ENCODE data around the gene MFSD1.

MFSD1 gene, protein sequence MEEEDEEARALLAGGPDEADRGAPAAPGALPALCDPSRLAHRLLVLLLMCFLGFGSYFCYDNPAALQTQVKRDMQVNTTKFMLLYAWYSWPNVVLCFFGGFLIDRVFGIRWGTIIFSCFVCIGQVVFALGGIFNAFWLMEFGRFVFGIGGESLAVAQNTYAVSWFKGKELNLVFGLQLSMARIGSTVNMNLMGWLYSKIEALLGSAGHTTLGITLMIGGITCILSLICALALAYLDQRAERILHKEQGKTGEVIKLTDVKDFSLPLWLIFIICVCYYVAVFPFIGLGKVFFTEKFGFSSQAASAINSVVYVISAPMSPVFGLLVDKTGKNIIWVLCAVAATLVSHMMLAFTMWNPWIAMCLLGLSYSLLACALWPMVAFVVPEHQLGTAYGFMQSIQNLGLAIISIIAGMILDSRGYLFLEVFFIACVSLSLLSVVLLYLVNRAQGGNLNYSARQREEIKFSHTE

GRCh38 chr3:158801696-158802408 lies at the start of gene MFSD1:
MFSD1 (plus strand) TSS chr3:158802054; CDS start chr3:158802153, 99 bp downstream.
- peak; percentile 90 for DNase-seq
- peak; percentile 95 for ATAC-seq

GRCh38 chr3:158753854-158754253 lies 48.0 kb upstream of the MFSD1 start:
- DNase-seq = no peak
- ATAC-seq = no peak

GRCh38 chr3:158755421-158755820 lies 46.4 kb upstream of the MFSD1 start:
- ATAC-seq = no peak
- no peak for DNase-seq

DNA sequence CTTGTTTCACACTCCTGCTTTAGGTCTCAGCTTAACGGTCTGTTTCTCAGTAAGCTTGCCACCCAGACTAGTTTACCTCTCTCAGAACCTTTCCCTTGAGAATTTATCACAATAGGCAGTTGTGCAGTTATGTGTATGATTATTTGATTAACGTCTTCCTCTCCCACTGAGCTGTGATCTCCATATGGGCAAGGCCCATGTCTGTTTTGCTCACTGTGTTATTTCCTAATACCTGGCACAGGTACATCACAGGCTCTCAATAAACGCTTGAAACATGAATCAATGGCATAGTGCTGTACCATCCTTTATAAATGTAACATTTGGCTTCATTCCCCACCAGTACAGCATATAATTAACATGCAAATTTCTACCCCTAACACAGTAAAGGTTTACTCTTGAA lies 40.5 kb upstream of the MFSD1 start:
- no peak for ATAC-seq
- no peak for DNase-seq

DNA sequence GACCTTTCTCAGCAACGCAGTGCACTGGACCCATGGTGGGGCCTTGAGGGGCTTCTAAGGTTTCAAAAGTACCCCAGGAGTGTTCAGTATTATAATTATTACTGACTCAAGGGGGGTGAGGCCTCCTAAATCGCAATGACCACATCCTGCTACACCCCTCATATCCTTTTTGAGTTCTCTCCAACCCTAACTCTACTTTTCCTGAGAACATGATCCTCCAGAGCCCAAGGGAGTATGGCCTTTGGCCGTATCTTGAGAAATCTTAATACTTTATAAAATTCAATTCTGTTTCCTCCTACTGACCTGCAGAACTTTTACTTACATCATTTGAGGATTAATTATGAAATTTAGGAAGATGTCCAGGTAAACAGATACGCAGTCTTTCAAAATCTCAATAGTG lies 39.2 kb upstream of the MFSD1 start:
- DNase-seq (no peak), ATAC-seq (no peak)

DNA sequence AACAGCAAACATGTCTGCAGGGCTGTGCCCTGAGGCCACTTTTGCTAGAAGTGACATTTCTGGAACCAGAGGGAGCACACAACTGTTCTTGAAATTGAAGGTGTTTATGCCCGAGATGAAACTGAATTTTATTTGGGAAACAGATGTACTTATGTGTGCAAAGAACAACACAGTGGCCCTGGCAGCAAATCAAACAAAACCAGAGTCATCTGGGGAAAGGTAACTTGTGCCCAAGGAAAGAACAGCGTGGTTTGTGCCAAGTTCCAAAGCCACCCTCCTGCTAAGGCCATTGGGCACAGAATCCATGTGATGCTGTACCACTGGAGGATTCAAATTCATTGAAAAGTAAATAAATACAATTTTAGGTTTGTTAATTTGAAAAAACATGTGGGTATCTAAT lies 38.4 kb upstream of the MFSD1 start:
- DNase-seq = no peak

DNA sequence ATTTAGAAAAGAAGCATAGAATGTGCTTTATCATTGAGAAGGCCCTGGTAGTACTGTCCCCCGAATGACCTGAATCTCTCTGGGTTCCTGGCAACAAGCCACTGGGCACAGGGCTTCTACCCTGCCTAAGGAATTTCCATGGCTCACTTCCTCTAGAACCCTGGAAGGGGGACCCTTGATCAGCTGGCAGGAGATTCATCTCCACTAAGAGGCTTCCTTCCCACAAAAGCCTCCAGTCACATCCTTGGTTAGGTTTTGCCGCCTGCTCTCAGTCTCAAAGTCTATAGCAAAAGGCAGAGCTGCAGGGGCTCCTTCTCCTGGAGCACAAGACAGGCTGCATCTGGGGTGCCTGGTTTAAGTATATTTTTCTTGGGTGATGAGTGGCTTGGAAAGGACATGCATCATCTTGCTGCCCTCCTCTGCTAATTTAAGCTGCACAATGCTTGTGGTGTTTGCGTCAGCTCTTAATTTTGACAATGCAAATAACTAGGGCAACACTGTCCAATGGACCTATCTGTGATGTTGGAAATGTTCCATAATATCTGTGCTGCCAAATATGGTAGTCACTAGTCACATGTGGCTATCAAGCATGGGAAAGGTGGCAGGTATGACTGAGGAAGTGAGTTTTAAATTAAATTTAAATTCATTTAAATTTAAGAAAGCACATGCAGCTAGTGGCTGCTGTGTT lies 36.2 kb upstream of the MFSD1 start:
- ATAC-seq (no peak), DNase-seq (no peak)

More for the DNA sequence above, 38.4 kb upstream of the MFSD1 start:
- no peak for ATAC-seq

GRCh38 chr3:158766364-158766763 lies 35.5 kb upstream of the MFSD1 start:
- DNase-seq (no peak), ATAC-seq (no peak)

DNA sequence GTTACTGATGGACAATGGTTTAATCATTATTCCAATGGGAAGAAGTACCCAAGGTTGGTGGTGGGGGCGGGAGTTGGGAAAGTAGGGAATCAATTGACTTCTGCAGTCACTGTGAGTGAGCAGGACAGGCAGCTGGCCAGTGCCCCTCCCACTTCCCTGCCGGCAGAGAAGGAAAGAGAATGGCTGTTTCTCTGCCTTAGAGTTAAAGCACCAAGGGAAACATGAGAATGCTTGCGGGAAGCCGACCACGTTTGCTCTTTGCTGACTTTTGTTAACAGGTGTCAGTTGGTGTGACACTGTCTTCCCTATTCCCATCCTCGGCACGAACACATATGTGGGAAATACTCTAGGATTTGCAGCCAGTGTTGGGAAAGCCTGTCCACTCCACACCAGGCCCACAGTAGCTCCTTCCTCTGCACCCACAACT lies 33.5 kb upstream of the MFSD1 start:
- ATAC-seq (no peak), DNase-seq (no peak)

DNA sequence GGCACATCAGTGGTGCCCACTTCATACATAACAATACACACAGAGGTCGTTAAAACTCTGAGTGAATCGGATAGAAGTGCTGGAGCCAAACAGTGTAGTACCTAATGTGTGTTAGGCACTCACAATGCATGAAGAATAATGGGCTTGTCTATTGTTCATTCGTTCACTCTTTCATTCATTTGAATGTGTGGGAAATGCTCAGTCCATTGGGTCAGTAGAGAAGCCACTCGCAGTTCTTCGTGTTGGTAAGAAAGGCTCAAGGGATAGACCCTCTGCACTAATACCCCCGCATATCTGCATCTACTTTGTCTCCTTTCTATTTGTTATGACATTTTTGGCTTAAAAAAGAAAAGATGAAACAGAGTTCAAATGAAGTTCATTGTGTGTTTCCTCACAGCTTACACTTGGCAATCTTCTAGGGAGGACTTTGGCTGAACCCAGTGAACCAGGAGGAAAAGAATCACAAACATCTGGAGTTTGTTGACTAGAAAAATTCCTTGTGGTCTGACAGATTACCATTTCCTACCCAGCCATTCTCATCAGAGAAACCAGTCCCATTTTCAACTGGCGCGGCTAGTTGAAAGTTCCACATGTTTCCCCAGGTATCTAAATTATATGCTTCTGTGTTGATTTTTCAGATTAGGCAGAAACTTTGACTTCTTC lies 32.8 kb upstream of the MFSD1 start:
- no peak for DNase-seq
- no peak for ATAC-seq

- DNase-seq (no peak), ATAC-seq (no peak)
These were observed 32.3 kb upstream of the MFSD1 start for GRCh38 chr3:158769549-158769948.

- ATAC-seq (no peak), DNase-seq (no peak)
These were observed 31.7 kb upstream of the MFSD1 start for GRCh38 chr3:158769952-158770740.

GRCh38 chr3:158770741-158771350 lies 31.0 kb upstream of the MFSD1 start:
- ATAC-seq = no peak
- no peak for DNase-seq

GRCh38 chr3:158771577-158771976 lies 30.3 kb upstream of the MFSD1 start:
- DNase-seq = no peak
- ATAC-seq = no peak

DNA sequence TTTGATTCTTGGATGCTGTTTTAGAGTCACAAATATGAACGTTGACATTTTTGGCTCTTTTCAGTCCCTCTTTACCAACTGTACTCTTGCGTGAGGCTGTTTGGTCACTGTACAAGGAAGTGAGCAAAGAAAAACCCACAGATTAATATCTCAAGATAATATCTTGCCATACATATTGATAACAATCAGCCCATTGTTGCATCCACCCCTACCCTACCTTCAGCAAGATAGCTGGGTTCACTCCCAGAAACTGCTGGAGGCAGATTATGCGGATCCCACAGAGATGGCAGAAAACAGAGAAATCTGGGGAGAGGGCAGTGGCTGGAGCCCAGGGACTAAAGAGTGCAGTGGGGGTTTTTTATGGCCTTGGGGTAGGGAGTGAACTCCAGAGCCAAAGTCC lies 29.9 kb upstream of the MFSD1 start:
- ATAC-seq = no peak
- DNase-seq = no peak

GRCh38 chr3:158773166-158773565 lies 28.7 kb upstream of the MFSD1 start:
- DNase-seq = no peak
- no peak for ATAC-seq

DNA sequence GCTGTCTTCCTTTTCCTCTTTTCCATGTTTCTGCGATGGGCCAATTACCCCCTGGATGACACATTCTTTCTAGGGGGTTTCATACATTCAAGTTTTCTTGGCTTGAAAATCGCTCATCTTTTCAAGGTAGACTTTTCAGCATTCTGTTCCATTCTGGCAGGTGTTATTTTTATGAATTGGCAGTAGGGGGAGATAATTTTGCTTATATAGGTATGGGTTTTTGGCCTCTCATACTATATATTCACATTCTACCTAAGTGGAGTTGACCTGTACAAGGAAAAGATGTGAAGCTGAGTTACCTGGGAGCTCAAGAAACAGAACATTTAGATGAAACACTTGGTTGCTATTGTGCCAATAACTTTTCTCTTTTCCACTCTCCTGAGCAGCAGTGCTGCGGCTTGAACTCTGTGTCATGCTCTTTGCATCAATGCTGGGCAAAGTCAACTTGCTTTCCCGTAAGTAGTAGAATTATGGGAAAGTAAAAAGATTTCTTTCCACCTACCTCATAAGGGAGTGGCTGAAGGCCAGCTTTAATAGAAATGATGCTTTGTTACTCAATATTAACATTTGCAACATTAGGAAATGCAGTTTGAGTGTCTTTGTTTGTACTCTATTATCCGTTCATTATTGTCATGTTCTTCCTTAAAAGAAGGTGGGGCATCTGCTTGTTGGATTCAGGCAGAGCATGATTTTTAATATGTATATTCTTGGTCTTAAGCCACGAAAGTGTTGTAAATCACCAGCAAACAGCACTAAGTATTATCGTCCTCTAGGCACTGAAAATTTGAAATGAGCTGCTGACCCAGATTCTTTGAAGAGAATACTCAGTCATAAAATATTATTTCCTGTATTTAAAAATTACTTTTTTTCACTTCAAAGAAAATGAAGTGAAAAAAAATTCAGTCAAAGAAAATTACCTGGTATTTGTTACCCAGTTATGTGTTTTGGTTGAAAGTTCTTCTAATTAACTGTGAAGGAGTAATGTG lies 27.7 kb upstream of the MFSD1 start:
- DNase-seq (no peak), ATAC-seq (no peak)

GRCh38 chr3:158774965-158775364 lies 26.9 kb upstream of the MFSD1 start:
- ATAC-seq (no peak), DNase-seq (no peak)

Measured in stimulated activated naive CD8-positive, alpha-beta T cell treated with anti-CD3 and anti-CD28 coated beads, Interleukin-15, Interleukin-2, amounts not matched to agents 100 U/mL and 50 U/mL, for 24 hours (primary cell).